Activated naive CD4-positive, alpha-beta T cell treated with anti-CD3 and anti-CD28 coated beads, Interleukin-2, amount 50 U/mL, for 72 hours (primary cell): ENCODE measurements around the gene WSCD1. TPM values are rescaled to one million over a fixed set of nuclear protein-coding genes. Genes with fewer than 3 reads are reported as not detected.
A peak's percentile ranks its signal among the peaks of the same experiment; 100 is the strongest.

Experiments used
- ATAC-seq, 2 donors: fragments of 150-1000 bp; cut with Tn5 transposase; 2 replicates each; pipeline ENCODE4 v1.10.0; 2021; ENCODE audit warnings: mild to moderate bottlenecking in 2 of 2, moderate library complexity in 2 of 2
- DNase-seq, 2 donors: peaks; one replicate each; pipeline ENCODE4 v3.0.0; 2021 to 2022; ENCODE audit warnings: low spot score in 2 of 2
- H3K27ac Mint-ChIP-seq, 2 donors: one replicate each; pipeline ENCODE4 v1.8.0; 2022; ENCODE audit warnings: mild to moderate bottlenecking in 2 of 2, mixed read lengths in 2 of 2
- H3K36me3 Mint-ChIP-seq, 2 donors: one replicate each; pipeline ENCODE4 v1.8.0; 2022; ENCODE audit warnings: mixed read lengths in 2 of 2
- H3K9me3 Mint-ChIP-seq, 2 donors: one replicate each; pipeline ENCODE4 v1.8.0; 2022; ENCODE audit warnings: mixed read lengths in 2 of 2
- total RNA-seq, 2 donors: library from RNA; stranded (reverse); gene quantifications; one replicate each; pipeline ENCODE4 v1.2.3, GENCODE V29; 2022

The WSCD1 gene
- total RNA-seq, 2 donors from 2014 or later, result 0.37 TPM; not detected in 1

- no peak for DNase-seq
- Mint-ChIP-seq H3K27ac (no peak overlapping the region), H3K9me3 (no peaks in the 10 kb centered on the region), H3K36me3 (no peaks in the 10 kb centered on the region)
- ATAC-seq, result no peak
Observed at GRCh38 chr17:6048486-6048885, 21.7 kb upstream of the WSCD1 start.

DNA sequence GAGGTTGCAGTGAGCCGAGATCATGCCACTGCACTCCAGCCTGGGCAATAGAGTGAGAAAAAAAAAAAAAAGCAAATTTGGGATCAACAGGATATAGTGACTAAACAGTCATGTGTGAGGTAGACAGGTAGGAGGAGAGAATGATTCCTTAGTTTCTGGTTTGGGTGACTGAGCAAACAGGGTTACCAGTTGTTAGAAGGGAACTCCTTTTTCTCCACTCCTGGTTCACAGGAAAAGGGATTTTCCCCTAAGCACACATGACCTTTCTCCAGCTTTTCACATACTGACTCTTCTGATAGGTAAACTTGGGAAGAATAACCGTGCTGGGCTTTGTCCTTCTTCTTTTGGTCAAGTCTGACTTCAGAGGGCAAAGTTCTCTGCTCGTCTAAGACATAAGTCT lies 17.3 kb upstream of the WSCD1 start:
- DNase-seq (no peak), ATAC-seq (no peak)
- Mint-ChIP-seq H3K27ac (no peak overlapping the region), H3K36me3 (no peaks in the 10 kb centered on the region), H3K9me3 (no peaks in the 10 kb centered on the region)

DNA sequence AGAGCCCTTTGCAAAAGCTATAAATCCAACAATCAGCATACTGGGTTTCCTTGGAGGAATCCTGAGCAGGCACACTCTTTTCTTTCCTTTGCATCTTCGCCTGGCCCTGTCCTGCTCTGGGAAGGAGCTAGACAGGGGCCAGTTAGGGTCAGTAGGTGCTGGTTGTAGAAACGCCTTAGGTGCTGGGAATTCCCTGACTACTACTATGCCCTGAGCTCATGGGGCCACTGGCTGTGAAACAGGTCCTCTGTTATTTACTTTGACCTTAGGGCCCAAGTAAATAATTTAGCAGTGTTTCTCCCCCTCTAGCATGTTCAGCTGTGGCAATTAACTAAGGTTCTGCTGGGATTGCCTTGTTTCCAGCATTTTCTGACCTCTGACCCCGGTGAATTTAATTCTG lies 15.8 kb upstream of the WSCD1 start:
- H3K27ac Mint-ChIP-seq, result no peak overlapping the region
- no peaks in the 10 kb centered on the region for H3K9me3 Mint-ChIP-seq
- DNase-seq (no peak), ATAC-seq (no peak)
- no peaks in the 10 kb centered on the region for H3K36me3 Mint-ChIP-seq

GRCh38 chr17:6056104-6056503 lies 14.1 kb upstream of the WSCD1 start:
- Mint-ChIP-seq H3K27ac (no peak overlapping the region), H3K36me3 (no peaks in the 10 kb centered on the region), H3K9me3 (no peaks in the 10 kb centered on the region)
- DNase-seq (no peak), ATAC-seq (no peak)

- Mint-ChIP-seq H3K9me3 (no peaks in the 10 kb centered on the region), H3K27ac (no peak overlapping the region), H3K36me3 (no peaks in the 10 kb centered on the region)
- DNase-seq, result no peak
- no peak for ATAC-seq
Observed at GRCh38 chr17:6057562-6057961, 12.6 kb upstream of the WSCD1 start.

DNA sequence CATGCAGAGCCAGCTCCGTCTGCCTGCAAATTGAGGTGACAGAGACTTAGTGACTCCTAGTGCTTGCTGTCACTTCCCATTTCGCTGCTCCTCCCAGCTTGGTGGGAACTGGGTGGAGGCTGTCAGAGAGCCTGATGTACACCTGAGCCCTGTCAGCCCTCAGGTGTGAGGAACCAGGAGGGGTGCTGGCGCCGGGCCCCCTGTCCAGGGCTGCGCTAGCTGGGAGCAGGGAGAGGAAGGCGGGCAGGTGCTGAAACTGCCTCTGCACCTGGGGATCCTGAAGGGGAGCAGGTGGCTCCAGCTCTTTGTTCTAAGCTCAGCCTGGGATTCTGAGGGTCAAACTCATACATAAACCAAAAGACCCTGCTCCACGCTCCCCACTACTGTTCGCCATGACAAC lies 10.8 kb upstream of the WSCD1 start:
- no peak for ATAC-seq
- no peak for DNase-seq
- no peaks in the 10 kb centered on the region for H3K9me3 Mint-ChIP-seq
- no peak overlapping the region for H3K27ac Mint-ChIP-seq
- no peaks in the 10 kb centered on the region for H3K36me3 Mint-ChIP-seq

- DNase-seq, result no peak
- Mint-ChIP-seq H3K27ac (no peak overlapping the region), H3K36me3 (no peaks in the 10 kb centered on the region), H3K9me3 (no peaks in the 10 kb centered on the region)
- no peak for ATAC-seq
Observed at GRCh38 chr17:6061290-6061689, 8.9 kb upstream of the WSCD1 start.

- DNase-seq, result no peak
- Mint-ChIP-seq H3K27ac (no peak overlapping the region), H3K9me3 (no peaks in the 10 kb centered on the region), H3K36me3 (peaks cover 7 to 9% of the 10 kb centered on the region in 2 donors)
- ATAC-seq, result no peak
Observed at GRCh38 chr17:6064868-6065267, 5.3 kb upstream of the WSCD1 start.

DNA sequence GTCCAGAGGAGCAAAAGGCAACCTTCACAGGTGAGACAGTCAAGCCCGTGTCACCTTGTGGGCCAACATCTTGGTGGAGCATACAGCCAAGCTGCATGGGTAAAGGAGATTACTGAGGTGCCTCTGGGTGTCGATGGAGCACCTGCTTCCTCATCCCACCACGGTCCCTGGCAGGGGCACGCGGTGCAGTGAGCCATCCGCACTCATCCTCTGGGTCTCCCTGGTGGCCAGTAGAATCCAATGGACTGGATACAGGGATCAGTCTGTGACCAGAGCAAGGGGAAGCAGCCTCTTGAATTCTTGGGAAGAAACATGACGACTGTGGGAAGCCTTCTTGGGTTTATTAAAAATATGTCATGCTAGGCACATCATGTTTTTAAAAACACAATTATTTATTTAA lies 4.8 kb upstream of the WSCD1 start:
- H3K9me3 Mint-ChIP-seq, result no peaks in the 10 kb centered on the region
- no peak for ATAC-seq
- no peak overlapping the region for H3K27ac Mint-ChIP-seq
- H3K36me3 Mint-ChIP-seq, result peaks cover 10 to 11% of the 10 kb centered on the region in 2 donors
- DNase-seq, result no peak

- Mint-ChIP-seq H3K9me3 (no peaks in the 10 kb centered on the region), H3K36me3 (peaks cover 10 to 11% of the 10 kb centered on the region in 2 donors), H3K27ac (no peak overlapping the region)
- DNase-seq (no peak), ATAC-seq (peak in 1 of 2 donors; percentile 37)
Observed at GRCh38 chr17:6066183-6066948, 3.8 kb upstream of the WSCD1 start.

- DNase-seq (no peak), ATAC-seq (no peak)
- no peak overlapping the region for H3K27ac Mint-ChIP-seq
- peaks cover 10 to 11% of the 10 kb centered on the region in 2 donors for H3K36me3 Mint-ChIP-seq
- H3K9me3 Mint-ChIP-seq, result no peaks in the 10 kb centered on the region
Observed at GRCh38 chr17:6067060-6067459, 3.1 kb upstream of the WSCD1 start.

- peaks cover 10 to 11% of the 10 kb centered on the region in 2 donors for H3K36me3 Mint-ChIP-seq
- DNase-seq, result no peak
Observed at GRCh38 chr17:6070430-6070912, 292 bp downstream of the WSCD1 start.

DNA sequence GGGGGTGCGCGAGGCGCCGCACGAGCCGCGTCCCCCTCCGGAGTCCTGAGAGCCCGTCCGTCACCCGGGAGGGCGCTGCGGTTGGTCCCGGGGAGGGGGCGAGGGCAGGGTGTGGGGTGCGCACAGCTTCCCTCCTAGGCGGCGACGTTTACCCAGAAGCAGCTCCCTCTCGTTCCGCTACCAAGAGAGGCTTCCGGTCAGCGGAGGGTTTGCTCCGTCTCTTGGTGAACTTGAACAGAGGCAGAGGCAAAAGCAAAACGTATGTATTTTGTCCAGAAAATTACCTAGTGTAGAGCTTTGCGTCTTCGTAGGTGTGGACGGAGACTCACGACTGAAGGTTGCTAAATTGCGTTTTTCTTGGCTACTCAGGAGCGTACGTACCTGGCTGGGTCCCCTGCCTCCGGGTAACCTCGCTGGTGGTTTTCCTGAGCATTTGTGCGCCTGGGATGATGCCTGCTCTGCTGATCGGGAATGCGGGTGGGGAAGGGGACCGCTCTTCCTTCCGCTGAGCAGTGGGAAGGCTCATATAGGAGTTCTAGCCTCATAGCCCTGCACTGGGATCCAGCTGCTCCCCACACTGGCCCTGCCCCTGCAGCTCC lies 833 bp downstream of the WSCD1 start:
- Mint-ChIP-seq H3K9me3 (no peaks in the 10 kb centered on the region), H3K27ac (no peak overlapping the region), H3K36me3 (peaks cover 10 to 11% of the 10 kb centered on the region in 2 donors)
- DNase-seq, result no peak
- ATAC-seq, result no peak

More at GRCh38 chr17:6070430-6070912, 292 bp downstream of the WSCD1 start:
- peak in 1 of 2 donors; percentile 14 for ATAC-seq
- Mint-ChIP-seq H3K9me3 (no peaks in the 10 kb centered on the region), H3K27ac (no peak overlapping the region)

- no peak for ATAC-seq
- peaks cover 10 to 11% of the 10 kb centered on the region in 2 donors for H3K36me3 Mint-ChIP-seq
- no peak for DNase-seq
- H3K9me3 Mint-ChIP-seq, result no peaks in the 10 kb centered on the region
- no peak overlapping the region for H3K27ac Mint-ChIP-seq
Observed at GRCh38 chr17:6071528-6072065, 1.4 kb downstream of the WSCD1 start.

DNA sequence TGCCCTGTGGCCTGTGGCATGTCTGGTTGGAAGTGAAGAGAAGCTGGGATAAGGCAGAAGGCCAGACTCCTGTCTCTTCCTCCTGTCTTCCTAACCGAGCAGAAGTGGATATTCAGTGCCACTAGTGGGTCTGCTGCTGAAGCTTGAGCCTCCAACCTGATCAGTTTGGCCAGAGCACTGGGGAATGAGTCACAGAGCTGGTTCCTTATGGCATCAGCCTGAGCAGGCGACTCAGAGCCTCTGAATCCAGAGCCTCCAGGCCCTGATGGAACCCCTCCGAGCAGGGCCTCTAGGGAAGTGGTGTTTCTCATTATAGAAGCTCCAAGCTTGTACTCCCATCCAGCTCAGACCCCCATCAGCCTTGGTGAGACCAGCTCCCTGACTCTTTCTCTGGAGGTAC lies 2.0 kb downstream of the WSCD1 start:
- H3K9me3 Mint-ChIP-seq, result no peaks in the 10 kb centered on the region
- H3K27ac Mint-ChIP-seq, result no peak overlapping the region
- DNase-seq (no peak), ATAC-seq (no peak)
- peaks cover 10 to 11% of the 10 kb centered on the region in 2 donors for H3K36me3 Mint-ChIP-seq

DNA sequence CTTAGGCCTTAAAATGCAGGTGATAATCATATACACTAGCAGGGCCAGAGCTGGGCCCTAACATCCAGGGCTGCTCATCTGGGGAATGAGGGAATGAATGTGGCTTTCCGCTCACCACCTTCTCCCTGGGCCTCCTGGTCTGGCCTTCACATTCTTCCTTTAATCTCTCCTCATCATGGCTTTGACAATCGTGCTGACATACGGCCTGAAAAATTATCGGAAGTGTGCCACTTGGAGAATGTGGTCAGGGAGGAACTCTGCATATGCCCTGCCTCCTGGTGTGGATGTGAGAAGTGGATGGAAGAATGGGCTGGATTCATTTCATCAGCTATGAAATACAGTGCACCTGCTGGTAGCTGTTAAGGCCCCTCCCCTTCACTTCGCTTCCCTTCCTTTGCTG lies 2.4 kb downstream of the WSCD1 start:
- ATAC-seq, result no peak
- H3K9me3 Mint-ChIP-seq, result no peaks in the 10 kb centered on the region

GRCh38 chr17:6073620-6074019 lies 3.4 kb downstream of the WSCD1 start:
- H3K9me3 Mint-ChIP-seq, result no peaks in the 10 kb centered on the region
- DNase-seq, result no peak
- ATAC-seq, result no peak
- peaks cover 10 to 11% of the 10 kb centered on the region in 2 donors for H3K36me3 Mint-ChIP-seq
- no peak overlapping the region for H3K27ac Mint-ChIP-seq

More for the DNA sequence above, 2.4 kb downstream of the WSCD1 start:
- Mint-ChIP-seq H3K27ac (no peak overlapping the region), H3K36me3 (peaks cover 10 to 11% of the 10 kb centered on the region in 2 donors)
- no peak for DNase-seq
